ENCODE data around the gene CACNB3. TPM values are rescaled to one million over a fixed set of nuclear protein-coding genes. Genes with fewer than 3 reads are reported as not detected.

The CACNB3 gene
- polyA plus RNA-seq, 1 donor from 2014 or later: 123 TPM

- Histone ChIP-seq H3K79me2 (replicated peaks; ENCODE audit: insufficient read depth, low read length) (no peaks in the 10 kb centered on the region), H3K27ac (ENCODE audit: low read length) (no peak overlapping the region), H4K20me1 (ENCODE audit: insufficient read depth) (no peaks in the 10 kb centered on the region), H3F3A (ENCODE audit: insufficient read depth, low read length, poor library complexity, severe bottlenecking) (no peaks in the 10 kb centered on the region), H3K4me2 (ENCODE audit: low read length) (no peak overlapping the region), H2AFZ (ENCODE audit: low read depth, low read length) (no peak overlapping the region), H3K27me3 (ENCODE audit: insufficient read depth, low read depth, low read length) (no peaks in the 10 kb centered on the region), H3K4me3 (ENCODE audit: low read length) (no peak overlapping the region), H3K9ac (ENCODE audit: low read length) (no peak overlapping the region), H3K9me2 (ENCODE audit: insufficient read depth, low read length) (no peaks in the 10 kb centered on the region), H3K36me3 (ENCODE audit: insufficient read depth, low read length) (peaks cover 6% of the 10 kb centered on the region), H3K9me3 (ENCODE audit: low read length) (no peaks in the 10 kb centered on the region)
- TF ChIP-seq MXI1 (conservative IDR thresholded peaks at IDR 0.05; ENCODE audit: poor library complexity, severe bottlenecking) (no peak), RAD21 (conservative IDR thresholded peaks at IDR 0.05) (no peak), CTCF (IDR thresholded peaks at IDR 0.05; ENCODE audit: poor library complexity, severe bottlenecking) (no peak)
- TF ChIP-seq, protein P1, sequence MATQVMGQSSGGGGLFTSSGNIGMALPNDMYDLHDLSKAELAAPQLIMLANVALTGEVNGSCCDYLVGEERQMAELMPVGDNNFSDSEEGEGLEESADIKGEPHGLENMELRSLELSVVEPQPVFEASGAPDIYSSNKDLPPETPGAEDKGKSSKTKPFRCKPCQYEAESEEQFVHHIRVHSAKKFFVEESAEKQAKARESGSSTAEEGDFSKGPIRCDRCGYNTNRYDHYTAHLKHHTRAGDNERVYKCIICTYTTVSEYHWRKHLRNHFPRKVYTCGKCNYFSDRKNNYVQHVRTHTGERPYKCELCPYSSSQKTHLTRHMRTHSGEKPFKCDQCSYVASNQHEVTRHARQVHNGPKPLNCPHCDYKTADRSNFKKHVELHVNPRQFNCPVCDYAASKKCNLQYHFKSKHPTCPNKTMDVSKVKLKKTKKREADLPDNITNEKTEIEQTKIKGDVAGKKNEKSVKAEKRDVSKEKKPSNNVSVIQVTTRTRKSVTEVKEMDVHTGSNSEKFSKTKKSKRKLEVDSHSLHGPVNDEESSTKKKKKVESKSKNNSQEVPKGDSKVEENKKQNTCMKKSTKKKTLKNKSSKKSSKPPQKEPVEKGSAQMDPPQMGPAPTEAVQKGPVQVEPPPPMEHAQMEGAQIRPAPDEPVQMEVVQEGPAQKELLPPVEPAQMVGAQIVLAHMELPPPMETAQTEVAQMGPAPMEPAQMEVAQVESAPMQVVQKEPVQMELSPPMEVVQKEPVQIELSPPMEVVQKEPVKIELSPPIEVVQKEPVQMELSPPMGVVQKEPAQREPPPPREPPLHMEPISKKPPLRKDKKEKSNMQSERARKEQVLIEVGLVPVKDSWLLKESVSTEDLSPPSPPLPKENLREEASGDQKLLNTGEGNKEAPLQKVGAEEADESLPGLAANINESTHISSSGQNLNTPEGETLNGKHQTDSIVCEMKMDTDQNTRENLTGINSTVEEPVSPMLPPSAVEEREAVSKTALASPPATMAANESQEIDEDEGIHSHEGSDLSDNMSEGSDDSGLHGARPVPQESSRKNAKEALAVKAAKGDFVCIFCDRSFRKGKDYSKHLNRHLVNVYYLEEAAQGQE (IDR thresholded peaks at IDR 0.05; ENCODE audit: borderline replicate concordance): no peak
Measured at GRCh38 chr12:48831257-48831656, 13.0 kb downstream of the CACNB3 start.

GRCh38 chr12:48832321-48833060 is 14.2 kb downstream of the CACNB3 start:
- H3K9ac ChIP-seq (ENCODE audit: low read length): no peak overlapping the region

More at GRCh38 chr12:48832321-48833060, 14.2 kb downstream of the CACNB3 start:
- Histone ChIP-seq H3K9me3 (ENCODE audit: low read length) (no peaks in the 10 kb centered on the region), H3K27ac (ENCODE audit: low read length) (no peak overlapping the region), H3K9me2 (ENCODE audit: insufficient read depth, low read length) (no peaks in the 10 kb centered on the region), H4K20me1 (ENCODE audit: insufficient read depth) (no peaks in the 10 kb centered on the region), H3K79me2 (replicated peaks; ENCODE audit: insufficient read depth, low read length) (no peaks in the 10 kb centered on the region), H2AFZ (ENCODE audit: low read depth, low read length) (no peak overlapping the region), H3K4me3 (ENCODE audit: low read length) (no peak overlapping the region), H3K4me2 (ENCODE audit: low read length) (no peak overlapping the region), H3K27me3 (ENCODE audit: insufficient read depth, low read depth, low read length) (no peaks in the 10 kb centered on the region), H3F3A (ENCODE audit: insufficient read depth, low read length, poor library complexity, severe bottlenecking) (no peaks in the 10 kb centered on the region), H3K36me3 (ENCODE audit: insufficient read depth, low read length) (peaks cover 6% of the 10 kb centered on the region)
- TF ChIP-seq TAF1 (IDR thresholded peaks at IDR 0.05; ENCODE audit: low read depth) (no peak), POLR2AphosphoS5 (IDR thresholded peaks at IDR 0.05) (no peak), SMC3 (conservative IDR thresholded peaks at IDR 0.05; ENCODE audit: poor library complexity) (no peak), EZH2 (IDR thresholded peaks at IDR 0.05; ENCODE audit: borderline replicate concordance, insufficient read depth, low read length, poor library complexity, severe bottlenecking) (no peak), MXI1 (conservative IDR thresholded peaks at IDR 0.05; ENCODE audit: poor library complexity, severe bottlenecking) (no peak), CTCF (IDR thresholded peaks at IDR 0.05; ENCODE audit: poor library complexity, severe bottlenecking) (no peak), RAD21 (conservative IDR thresholded peaks at IDR 0.05) (no peak)

Data from neural cell (in vitro differentiated cells).